Raji (cell line): ENCODE data around the gene UBE2H.

ENCODE experiments used
- POLR2A ChIP-seq: IDR thresholded peaks from 2 replicates; pipeline ENCODE4 v1.6.1; 2011; ENCODE audit warnings: low read depth, low read length, control low read depth; ENCODE audit not compliant: insufficient read depth

Gene UBE2H

GRCh38 chr7:129926618-129927017, 26.1 kb downstream of the UBE2H start:
- TF ChIP-seq POLR2A, result no peak

GRCh38 chr7:129925416-129926002, 27.3 kb downstream of the UBE2H start:
- no peak for TF ChIP-seq POLR2A

- no peak for TF ChIP-seq POLR2A
Observed at GRCh38 chr7:129924602-129925001, 28.2 kb downstream of the UBE2H start.

GRCh38 chr7:129923709-129924108, 29.1 kb downstream of the UBE2H start:
- TF ChIP-seq POLR2A, result no peak

- TF ChIP-seq POLR2A, result no peak
Observed at GRCh38 chr7:129919492-129919891, 33.3 kb downstream of the UBE2H start.

- no peak for TF ChIP-seq POLR2A
Observed at GRCh38 chr7:129918922-129919321, 33.8 kb downstream of the UBE2H start.

- TF ChIP-seq POLR2A, result no peak
Observed at GRCh38 chr7:129917934-129918333, 34.8 kb downstream of the UBE2H start.

- no peak for TF ChIP-seq POLR2A
Observed at GRCh38 chr7:129914536-129915272, 38.1 kb downstream of the UBE2H start.

- TF ChIP-seq POLR2A, result no peak
Observed at GRCh38 chr7:129913428-129913827, 39.3 kb downstream of the UBE2H start.

- TF ChIP-seq POLR2A, result no peak
Observed at GRCh38 chr7:129911790-129912189, 41.0 kb downstream of the UBE2H start.

GRCh38 chr7:129909669-129910068, 43.1 kb downstream of the UBE2H start:
- TF ChIP-seq POLR2A, result no peak

- TF ChIP-seq POLR2A, result no peak
Observed at GRCh38 chr7:129908181-129908580, 44.6 kb downstream of the UBE2H start.

GRCh38 chr7:129907122-129907736, 45.5 kb downstream of the UBE2H start:
- no peak for TF ChIP-seq POLR2A

- no peak for TF ChIP-seq POLR2A
Observed at GRCh38 chr7:129906700-129907099, 46.1 kb downstream of the UBE2H start.

- no peak for TF ChIP-seq POLR2A
Observed at GRCh38 chr7:129903935-129904334, 48.8 kb downstream of the UBE2H start.

GRCh38 chr7:129902788-129903422, 49.9 kb downstream of the UBE2H start:
- no peak for TF ChIP-seq POLR2A
